Progenitor cell of endocrine pancreas (in vitro differentiated cells): ENCODE measurements around the gene GATD1. TPM values are rescaled to one million over a fixed set of nuclear protein-coding genes. Genes with fewer than 3 reads are reported as not detected.
A peak's percentile ranks its signal among the peaks of the same experiment; 100 is the strongest.

Experiments used
- DNase-seq: peaks from one replicate; pipeline ENCODE4 v3.0.0; 2021; ENCODE audit warnings: low spot score; ENCODE audit not compliant: unreplicated experiment
- H3K27ac Mint-ChIP-seq: 2 replicates; pipeline ENCODE4 v1.8.0; 2021; ENCODE audit warnings: mild to moderate bottlenecking, moderate library complexity, mixed read lengths
- H3K27me3 Mint-ChIP-seq: 2 replicates; pipeline ENCODE4 v1.8.0; 2021; ENCODE audit warnings: mixed read lengths
- H3K36me3 Mint-ChIP-seq: 2 replicates; pipeline ENCODE4 v1.8.0; 2022; ENCODE audit warnings: mixed read lengths; ENCODE audit not compliant: insufficient read depth
- H3K4me1 Mint-ChIP-seq: 2 replicates; pipeline ENCODE4 v1.8.0; 2021; ENCODE audit warnings: low read depth, mixed read lengths
- H3K4me3 Mint-ChIP-seq: 2 replicates; pipeline ENCODE4 v1.8.0; 2021; ENCODE audit warnings: low read depth, mild to moderate bottlenecking, moderate library complexity, mixed read lengths
- H3K9me3 Mint-ChIP-seq: 2 replicates; pipeline ENCODE4 v1.8.0; 2021; ENCODE audit warnings: low read depth, mixed read lengths
- total RNA-seq: library from RNA; stranded (reverse); gene quantifications from 2 replicates; pipeline ENCODE4 v1.2.1, GENCODE V29; 2021
- TF ChIP-seq, protein P1 (sequence below): fragments of 200-600 bp; sonication (generic); IDR thresholded peaks from one replicate; pipeline ENCODE4 v1.5.0; 2021; ENCODE audit warnings: antibody characterized with exemption, mild to moderate bottlenecking; ENCODE audit not compliant: unreplicated experiment

The GATD1 gene
- total RNA-seq, 1 donor from 2014 or later, result 74.1 TPM

DNA sequence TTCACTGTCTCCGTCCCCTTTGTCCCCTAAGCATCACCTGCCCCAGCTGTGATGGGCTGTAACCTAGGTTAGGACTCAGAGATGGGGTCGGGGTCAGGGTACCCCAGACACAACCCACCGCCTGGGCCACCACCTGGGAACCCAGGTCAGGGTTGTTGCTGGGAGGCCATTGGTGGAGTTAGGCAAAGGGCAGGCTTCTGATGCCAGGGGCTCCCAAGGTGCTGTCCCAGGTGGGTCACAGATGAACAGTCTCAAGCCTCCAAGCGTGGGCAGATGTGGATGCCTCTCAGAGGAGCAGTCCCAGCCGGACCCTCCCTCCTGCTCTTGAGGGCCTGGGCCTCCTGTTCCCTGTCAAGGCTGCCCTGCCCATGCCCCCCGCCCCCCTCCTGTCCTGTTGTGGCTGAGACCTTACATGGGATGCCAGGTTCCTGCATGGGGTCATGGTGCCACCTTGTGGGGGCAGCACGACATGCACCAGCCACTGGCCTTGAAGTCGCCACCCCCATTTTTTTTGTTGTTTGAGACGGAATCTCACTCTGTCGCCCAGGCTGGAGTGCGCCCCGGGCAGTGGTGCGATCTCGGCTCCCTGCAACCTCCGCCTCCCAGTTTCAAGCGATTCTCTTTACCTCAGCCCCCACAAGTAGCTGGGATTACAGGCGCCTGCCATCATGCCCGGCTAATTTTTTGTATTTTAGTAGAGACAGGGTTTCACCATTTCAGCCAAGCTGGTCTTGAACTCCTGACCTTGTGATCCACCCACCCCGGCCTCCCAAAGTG is 12.1 kb downstream of the GATD1 start:
- Mint-ChIP-seq H3K27ac (peak overlapping the region; percentile 79), H3K9me3 (no peaks in the 10 kb centered on the region), H3K4me3 (no peak overlapping the region), H3K27me3 (no peaks in the 10 kb centered on the region), H3K36me3 (peaks cover 6% of the 10 kb centered on the region), H3K4me1 (no peaks in the 10 kb centered on the region)
- TF ChIP-seq, protein P1, sequence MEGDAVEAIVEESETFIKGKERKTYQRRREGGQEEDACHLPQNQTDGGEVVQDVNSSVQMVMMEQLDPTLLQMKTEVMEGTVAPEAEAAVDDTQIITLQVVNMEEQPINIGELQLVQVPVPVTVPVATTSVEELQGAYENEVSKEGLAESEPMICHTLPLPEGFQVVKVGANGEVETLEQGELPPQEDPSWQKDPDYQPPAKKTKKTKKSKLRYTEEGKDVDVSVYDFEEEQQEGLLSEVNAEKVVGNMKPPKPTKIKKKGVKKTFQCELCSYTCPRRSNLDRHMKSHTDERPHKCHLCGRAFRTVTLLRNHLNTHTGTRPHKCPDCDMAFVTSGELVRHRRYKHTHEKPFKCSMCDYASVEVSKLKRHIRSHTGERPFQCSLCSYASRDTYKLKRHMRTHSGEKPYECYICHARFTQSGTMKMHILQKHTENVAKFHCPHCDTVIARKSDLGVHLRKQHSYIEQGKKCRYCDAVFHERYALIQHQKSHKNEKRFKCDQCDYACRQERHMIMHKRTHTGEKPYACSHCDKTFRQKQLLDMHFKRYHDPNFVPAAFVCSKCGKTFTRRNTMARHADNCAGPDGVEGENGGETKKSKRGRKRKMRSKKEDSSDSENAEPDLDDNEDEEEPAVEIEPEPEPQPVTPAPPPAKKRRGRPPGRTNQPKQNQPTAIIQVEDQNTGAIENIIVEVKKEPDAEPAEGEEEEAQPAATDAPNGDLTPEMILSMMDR, result peak; percentile 55
- no peak for DNase-seq

DNA sequence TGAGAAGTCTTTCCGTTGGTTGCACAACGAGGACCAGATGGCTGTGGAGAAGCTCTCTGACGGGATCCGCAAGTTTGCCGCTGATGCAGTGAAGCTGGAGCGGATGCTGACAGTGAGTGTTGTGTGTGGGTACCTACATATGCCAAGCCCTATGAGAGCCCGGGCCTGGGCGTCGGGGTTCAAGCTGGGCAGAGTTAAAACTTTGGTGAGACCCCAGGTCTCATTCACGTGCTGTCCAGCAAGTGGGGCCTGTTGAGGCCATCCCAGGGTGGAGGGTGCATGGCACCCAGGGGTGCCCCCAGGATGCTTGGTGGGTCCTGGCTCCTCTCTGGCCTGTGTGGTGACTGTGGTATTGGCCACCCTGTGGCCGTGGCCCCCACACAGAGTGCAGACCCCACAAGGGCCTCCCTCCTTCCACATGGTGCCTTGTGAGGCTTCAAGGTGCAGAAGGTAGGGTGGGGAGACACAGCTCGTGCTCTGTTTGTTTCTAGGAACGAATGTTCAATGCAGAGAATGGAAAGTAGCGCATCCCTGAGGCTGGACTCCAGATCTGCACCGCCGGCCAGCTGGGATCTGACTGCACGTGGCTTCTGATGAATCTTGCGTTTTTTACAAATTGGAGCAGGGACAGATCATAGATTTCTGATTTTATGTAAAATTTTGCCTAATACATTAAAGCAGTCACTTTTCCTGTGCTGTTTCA is 12.8 kb downstream of the GATD1 start:
- Mint-ChIP-seq H3K27me3 (no peaks in the 10 kb centered on the region), H3K27ac (no peak overlapping the region), H3K4me3 (no peak overlapping the region), H3K9me3 (no peaks in the 10 kb centered on the region), H3K4me1 (no peaks in the 10 kb centered on the region), H3K36me3 (peaks cover 7% of the 10 kb centered on the region)
- TF ChIP-seq, protein P1, result no peak
- no peak for DNase-seq

- H3K4me1 Mint-ChIP-seq, result no peaks in the 10 kb centered on the region
- TF ChIP-seq, protein P1, result no peak
- H3K9me3 Mint-ChIP-seq, result no peaks in the 10 kb centered on the region
- no peak for DNase-seq
- no peaks in the 10 kb centered on the region for H3K27me3 Mint-ChIP-seq
- peaks cover 7% of the 10 kb centered on the region for H3K36me3 Mint-ChIP-seq
- no peak overlapping the region for H3K4me3 Mint-ChIP-seq
- peak overlapping the region; percentile 41 for H3K27ac Mint-ChIP-seq
Measured at GRCh38 chr11:763549-764321, 13.6 kb downstream of the GATD1 start.

DNA sequence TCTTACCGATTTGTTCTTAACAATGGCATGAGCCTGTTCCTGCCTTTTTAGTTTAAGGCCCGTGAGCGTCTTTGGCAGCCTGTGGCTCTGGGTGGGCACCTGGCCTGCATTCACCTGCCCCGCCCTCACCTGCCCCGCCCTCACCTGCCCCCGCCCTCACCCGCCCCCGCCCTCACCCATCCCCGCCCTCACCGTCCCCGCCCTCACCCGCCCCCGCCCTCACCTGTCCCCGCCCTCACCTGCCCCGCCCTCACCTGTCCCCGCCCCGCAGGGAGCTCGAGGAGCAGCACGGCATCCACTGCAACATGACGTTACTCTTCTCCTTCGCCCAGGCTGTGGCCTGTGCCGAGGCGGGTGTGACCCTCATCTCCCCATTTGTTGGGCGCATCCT is 14.2 kb downstream of the GATD1 start:
- peaks cover 9% of the 10 kb centered on the region for H3K36me3 Mint-ChIP-seq
- no peak overlapping the region for H3K4me3 Mint-ChIP-seq
- no peaks in the 10 kb centered on the region for H3K27me3 Mint-ChIP-seq
- TF ChIP-seq, protein P1, result no peak
- H3K4me1 Mint-ChIP-seq, result no peaks in the 10 kb centered on the region
- H3K27ac Mint-ChIP-seq, result no peak overlapping the region
- no peak for DNase-seq
- H3K9me3 Mint-ChIP-seq, result no peaks in the 10 kb centered on the region

DNA sequence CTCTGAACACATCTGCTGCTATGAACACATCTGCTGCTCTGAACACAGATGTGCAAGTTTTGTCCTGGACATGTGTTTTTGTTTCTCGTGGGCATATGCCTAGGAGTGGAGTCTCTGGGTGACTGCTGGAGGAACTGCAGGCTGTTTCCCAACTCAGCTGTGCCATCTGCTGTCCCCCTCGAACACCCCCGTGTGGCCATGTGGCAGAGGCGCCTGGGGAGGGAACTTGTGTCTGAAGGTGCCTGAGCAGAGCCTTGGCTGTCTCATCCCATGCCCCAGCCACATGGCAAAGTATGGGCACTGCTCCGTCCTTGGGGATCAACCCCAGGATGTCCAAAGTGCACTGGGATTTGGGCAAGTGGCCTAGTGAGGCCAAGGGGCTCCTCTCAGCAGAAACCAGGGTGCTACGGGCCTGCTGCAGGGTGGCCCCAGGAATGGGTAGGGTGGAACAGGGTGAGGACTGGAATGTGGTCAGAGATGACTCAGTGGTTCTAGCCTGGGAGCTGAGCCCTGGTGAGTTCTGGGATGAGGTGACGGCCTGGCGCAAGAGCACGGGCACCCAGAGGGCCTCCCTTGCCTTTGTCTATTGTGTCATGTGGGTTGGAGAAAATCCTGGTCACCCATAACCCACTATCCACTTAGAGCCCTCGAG is 14.7 kb downstream of the GATD1 start:
- H3K27me3 Mint-ChIP-seq, result no peaks in the 10 kb centered on the region
- H3K4me3 Mint-ChIP-seq, result no peak overlapping the region
- no peak overlapping the region for H3K27ac Mint-ChIP-seq
- TF ChIP-seq, protein P1, result no peak
- DNase-seq, result no peak
- peaks cover 9% of the 10 kb centered on the region for H3K36me3 Mint-ChIP-seq
- H3K9me3 Mint-ChIP-seq, result no peaks in the 10 kb centered on the region
- H3K4me1 Mint-ChIP-seq, result no peaks in the 10 kb centered on the region
